Measurements from ENCODE around the gene UNK. TPM values are rescaled to one million over a fixed set of nuclear protein-coding genes. Genes with fewer than 3 reads are reported as not detected.

The UNK gene
- total RNA-seq, 1 donor from 2014 or later, result 16.7 TPM

DNA sequence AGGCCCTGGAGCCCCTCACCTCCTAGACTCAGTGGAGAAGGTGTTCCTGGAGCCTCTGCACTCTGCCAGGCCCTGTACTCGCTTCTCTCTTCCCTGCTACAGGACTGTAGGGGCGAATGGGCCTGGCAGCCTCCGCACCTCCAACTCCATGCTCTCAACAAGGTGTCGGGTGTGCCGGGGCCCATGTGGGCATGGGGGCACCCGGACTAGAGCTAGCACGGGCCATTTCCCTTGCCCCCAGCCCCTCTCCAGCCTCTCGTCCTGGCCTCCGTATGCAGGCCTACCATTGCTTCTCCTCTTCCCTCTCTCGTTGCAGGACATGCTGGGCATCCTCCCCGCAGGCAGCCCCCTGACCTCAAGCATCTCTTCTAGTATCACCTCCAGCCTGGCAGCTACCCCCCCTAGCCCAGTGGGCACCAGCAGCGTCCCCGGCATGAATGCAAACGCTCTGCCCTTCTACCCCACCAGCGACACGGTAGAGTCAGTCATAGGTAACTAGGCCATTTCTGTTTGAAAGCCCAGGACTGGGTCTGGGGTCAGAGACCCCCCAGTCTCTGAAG, 33.8 kb downstream of the UNK start:
- no peak for FAIRE-seq
- H3K27ac Mint-ChIP-seq (ENCODE audit: unreplicated experiment), result no peak overlapping the region
- H3K27ac ChIP-seq (ENCODE audit: low read depth, low read length), result no peak overlapping the region

GRCh38 chr17:75819116-75819515, 34.5 kb downstream of the UNK start:
- H3K79me2 ChIP-seq (ENCODE audit: insufficient read depth, low read length), result no peaks in the 10 kb centered on the region
- H4K20me1 ChIP-seq (ENCODE audit: insufficient read depth, low read length), result peaks cover 7% of the 10 kb centered on the region
- FAIRE-seq (no peak), DNase-seq (ENCODE audit: low read depth) (no peak)
- H3K27me3 ChIP-seq (ENCODE audit: insufficient read depth, low read length), result no peaks in the 10 kb centered on the region
- H3K4me1 ChIP-seq (ENCODE audit: insufficient read depth, low read length), result peaks cover 11% of the 10 kb centered on the region
- Mint-ChIP-seq H3K27me3 (ENCODE audit: low read depth, unreplicated experiment) (no peaks in the 10 kb centered on the region), H3K9me3 (ENCODE audit: unreplicated experiment) (no peaks in the 10 kb centered on the region), H3K36me3 (ENCODE audit: low read depth, unreplicated experiment) (peaks cover 14% of the 10 kb centered on the region), H3K4me3 (ENCODE audit: unreplicated experiment) (no peak overlapping the region), H3K27ac (ENCODE audit: unreplicated experiment) (no peak overlapping the region), H3K4me1 (ENCODE audit: low read depth, unreplicated experiment) (peaks cover 11% of the 10 kb centered on the region)
- peaks cover 8% of the 10 kb centered on the region for H3K36me3 ChIP-seq (ENCODE audit: insufficient read depth, low read length)
- H3K9ac ChIP-seq (ENCODE audit: low read length), result no peak overlapping the region
- H3K4me2 ChIP-seq (ENCODE audit: low read length), result no peak overlapping the region
- no peak for TF ChIP-seq EZH2 (IDR thresholded peaks at IDR 0.05; ENCODE audit: insufficient read depth, low read length)
- TF ChIP-seq, protein P1, sequence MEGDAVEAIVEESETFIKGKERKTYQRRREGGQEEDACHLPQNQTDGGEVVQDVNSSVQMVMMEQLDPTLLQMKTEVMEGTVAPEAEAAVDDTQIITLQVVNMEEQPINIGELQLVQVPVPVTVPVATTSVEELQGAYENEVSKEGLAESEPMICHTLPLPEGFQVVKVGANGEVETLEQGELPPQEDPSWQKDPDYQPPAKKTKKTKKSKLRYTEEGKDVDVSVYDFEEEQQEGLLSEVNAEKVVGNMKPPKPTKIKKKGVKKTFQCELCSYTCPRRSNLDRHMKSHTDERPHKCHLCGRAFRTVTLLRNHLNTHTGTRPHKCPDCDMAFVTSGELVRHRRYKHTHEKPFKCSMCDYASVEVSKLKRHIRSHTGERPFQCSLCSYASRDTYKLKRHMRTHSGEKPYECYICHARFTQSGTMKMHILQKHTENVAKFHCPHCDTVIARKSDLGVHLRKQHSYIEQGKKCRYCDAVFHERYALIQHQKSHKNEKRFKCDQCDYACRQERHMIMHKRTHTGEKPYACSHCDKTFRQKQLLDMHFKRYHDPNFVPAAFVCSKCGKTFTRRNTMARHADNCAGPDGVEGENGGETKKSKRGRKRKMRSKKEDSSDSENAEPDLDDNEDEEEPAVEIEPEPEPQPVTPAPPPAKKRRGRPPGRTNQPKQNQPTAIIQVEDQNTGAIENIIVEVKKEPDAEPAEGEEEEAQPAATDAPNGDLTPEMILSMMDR (IDR thresholded peaks at IDR 0.05; ENCODE audit: insufficient read depth, low read depth, low read length), result no peak
- no peak overlapping the region for H3K4me3 ChIP-seq (ENCODE audit: insufficient read depth, low read depth, low read length)
- no peaks in the 10 kb centered on the region for H3K9me3 ChIP-seq (ENCODE audit: insufficient read depth, low read depth, low read length)
- H3K27ac ChIP-seq (ENCODE audit: low read depth, low read length), result no peak overlapping the region
- no peak overlapping the region for H2AFZ ChIP-seq (ENCODE audit: low read depth, low read length)

More for the DNA sequence above, 33.8 kb downstream of the UNK start:
- H3K36me3 ChIP-seq (ENCODE audit: insufficient read depth, low read length), result peaks cover 8% of the 10 kb centered on the region
- H3K4me2 ChIP-seq (ENCODE audit: low read length), result no peak overlapping the region
- Mint-ChIP-seq H3K9me3 (ENCODE audit: unreplicated experiment) (no peaks in the 10 kb centered on the region), H3K4me1 (ENCODE audit: low read depth, unreplicated experiment) (peaks cover 11% of the 10 kb centered on the region), H3K36me3 (ENCODE audit: low read depth, unreplicated experiment) (peaks cover 14% of the 10 kb centered on the region), H3K27me3 (ENCODE audit: low read depth, unreplicated experiment) (no peaks in the 10 kb centered on the region), H3K4me3 (ENCODE audit: unreplicated experiment) (no peak overlapping the region)
- H3K9me3 ChIP-seq (ENCODE audit: insufficient read depth, low read depth, low read length), result no peaks in the 10 kb centered on the region
- peaks cover 11% of the 10 kb centered on the region for H3K4me1 ChIP-seq (ENCODE audit: insufficient read depth, low read length)
- H3K9ac ChIP-seq (ENCODE audit: low read length), result no peak overlapping the region
- H3K27me3 ChIP-seq (ENCODE audit: insufficient read depth, low read length), result no peaks in the 10 kb centered on the region
- TF ChIP-seq, protein P1 (IDR thresholded peaks at IDR 0.05; ENCODE audit: insufficient read depth, low read depth, low read length), result no peak
- no peak for TF ChIP-seq EZH2 (IDR thresholded peaks at IDR 0.05; ENCODE audit: insufficient read depth, low read length)
- DNase-seq (ENCODE audit: low read depth), result no peak
- H2AFZ ChIP-seq (ENCODE audit: low read depth, low read length), result no peak overlapping the region
- no peaks in the 10 kb centered on the region for H3K79me2 ChIP-seq (ENCODE audit: insufficient read depth, low read length)
- no peak overlapping the region for H3K4me3 ChIP-seq (ENCODE audit: insufficient read depth, low read depth, low read length)
- H4K20me1 ChIP-seq (ENCODE audit: insufficient read depth, low read length), result peaks cover 7% of the 10 kb centered on the region

GRCh38 chr17:75819678-75820077, 35.1 kb downstream of the UNK start:
- peaks cover 14% of the 10 kb centered on the region for H3K36me3 Mint-ChIP-seq (ENCODE audit: low read depth, unreplicated experiment)

More at GRCh38 chr17:75819678-75820077, 35.1 kb downstream of the UNK start:
- Histone ChIP-seq H3K79me2 (ENCODE audit: insufficient read depth, low read length) (no peaks in the 10 kb centered on the region), H3K9me3 (ENCODE audit: insufficient read depth, low read depth, low read length) (no peaks in the 10 kb centered on the region), H3K9ac (ENCODE audit: low read length) (no peak overlapping the region), H3K36me3 (ENCODE audit: insufficient read depth, low read length) (peaks cover 8% of the 10 kb centered on the region), H3K4me3 (ENCODE audit: insufficient read depth, low read depth, low read length) (no peak overlapping the region), H3K27ac (ENCODE audit: low read depth, low read length) (no peak overlapping the region), H3K4me2 (ENCODE audit: low read length) (no peak overlapping the region), H4K20me1 (ENCODE audit: insufficient read depth, low read length) (peaks cover 4% of the 10 kb centered on the region), H3K27me3 (ENCODE audit: insufficient read depth, low read length) (no peaks in the 10 kb centered on the region), H2AFZ (ENCODE audit: low read depth, low read length) (no peak overlapping the region), H3K4me1 (ENCODE audit: insufficient read depth, low read length) (peaks cover 9% of the 10 kb centered on the region)
- FAIRE-seq (no peak), DNase-seq (ENCODE audit: low read depth) (no peak)
- Mint-ChIP-seq H3K27me3 (ENCODE audit: low read depth, unreplicated experiment) (no peaks in the 10 kb centered on the region), H3K9me3 (ENCODE audit: unreplicated experiment) (no peaks in the 10 kb centered on the region), H3K4me1 (ENCODE audit: low read depth, unreplicated experiment) (peaks cover 8% of the 10 kb centered on the region), H3K27ac (ENCODE audit: unreplicated experiment) (no peak overlapping the region), H3K4me3 (ENCODE audit: unreplicated experiment) (no peak overlapping the region)
- no peak for TF ChIP-seq EZH2 (IDR thresholded peaks at IDR 0.05; ENCODE audit: insufficient read depth, low read length)
- TF ChIP-seq, protein P1 (IDR thresholded peaks at IDR 0.05; ENCODE audit: insufficient read depth, low read depth, low read length), result no peak

All from astrocyte (in vitro differentiated cells and primary cell).